Endothelial cell of umbilical vein (primary cell): ENCODE measurements around the gene SUMF1. TPM values are rescaled to one million over a fixed set of nuclear protein-coding genes. Genes with fewer than 3 reads are reported as not detected.

Experiments
- BruUV-seq: library from RNA; stranded (reverse); fragments of 400-500 nt; replicated peaks from 2 replicates; lab custom pipeline; 2021; lab: Mats Ljungman, UMichigan
- CTCF ChIA-PET: fragments of 300-600, 350-600 bp; sonication (Branson Sonifier 250); formaldehyde crosslinking; loops from one replicate; lab custom pipeline; 2021; ENCODE audit warnings: antibody characterized with exemption, inconsistent platforms; lab: Charles Lee
- POLR2A ChIA-PET: fragments of 300-600, 350-600 bp; sonication (Branson Sonifier 250); formaldehyde crosslinking; loops from one replicate; lab custom pipeline; 2021; ENCODE audit warnings: antibody characterized with exemption, inconsistent platforms; lab: Charles Lee
- DNase-seq: peaks from one replicate; pipeline ENCODE4 v3.0.0-alpha.2; 2011; ENCODE audit warnings: low read depth, low spot score
- FAIRE-seq: peaks from 2 replicates; lab custom pipeline; 2011; peaks lifted over from hg19 to GRCh38; lab: Jason Lieb, UNC
- H2AFZ ChIP-seq: 2 replicates; pipeline ENCODE4 v1.6.0; 2012; ENCODE audit warnings: low read depth, low read length, control low read depth, inconsistent platforms
- H3K27ac ChIP-seq: 2 replicates; pipeline ENCODE4 v1.5.1; 2011; ENCODE audit warnings: low read depth, mild to moderate bottlenecking, control low read depth, low read length, moderate library complexity; ENCODE audit not compliant: insufficient read depth
- H3K27me3 ChIP-seq, 2 experiments: 2 replicates each; pipeline versions ENCODE4 v1.6.0 to v1.6.1; 2011; ENCODE audit warnings: low read length in 2 of 2, mixed read lengths in 1 of 2; ENCODE audit not compliant: control insufficient read depth in 2 of 2, insufficient read depth in 2 of 2
- H3K36me3 ChIP-seq, 2 experiments: 2 replicates in 1 of 2; 3 replicates in 1 of 2; pipeline ENCODE4 v1.5.1; 2011; ENCODE audit warnings: low read length in 2 of 2, mild to moderate bottlenecking in 1 of 2, moderate library complexity in 1 of 2; ENCODE audit not compliant: control insufficient read depth in 2 of 2, insufficient read depth in 2 of 2; ENCODE audit errors: extremely low read depth in 1 of 2
- H3K4me1 ChIP-seq: 3 replicates; pipeline ENCODE4 v1.5.1; 2011; ENCODE audit warnings: mild to moderate bottlenecking, low read length; ENCODE audit not compliant: control insufficient read depth, insufficient read depth; ENCODE audit errors: extremely low read depth
- H3K4me2 ChIP-seq: 2 replicates; pipeline ENCODE4 v1.6.1; 2011; ENCODE audit warnings: low read length, control low read depth, mixed read lengths; ENCODE audit not compliant: insufficient read depth
- H3K4me3 ChIP-seq, 3 experiments: fragments of 200-600 bp in 1 of 3; sonication (generic), shearing (Covaris generic) in 1 of 3; replicated peaks in 1 of 3; 2 replicates each; pipeline ENCODE4 v1.5.1; 2011 to 2016; ENCODE audit warnings: control low read depth in 3 of 3, low read length in 3 of 3, mild to moderate bottlenecking in 2 of 3, inconsistent platforms in 1 of 3, low read depth in 1 of 3, moderate library complexity in 1 of 3; ENCODE audit not compliant: insufficient read depth in 1 of 3
- H3K79me2 ChIP-seq: 2 replicates; pipeline ENCODE4 v1.6.0; 2012; ENCODE audit warnings: low read length, inconsistent platforms; ENCODE audit not compliant: control insufficient read depth, insufficient read depth
- H3K9ac ChIP-seq: replicated peaks from 2 replicates; pipeline ENCODE3; 2011; ENCODE audit warnings: low read length, control low read depth; ENCODE audit not compliant: insufficient read depth; ENCODE audit errors: extremely low read depth
- H3K9me1 ChIP-seq: replicated peaks from 3 replicates; pipeline ENCODE4 v1.6.0; 2011; ENCODE audit warnings: mild to moderate bottlenecking, low read length; ENCODE audit not compliant: control insufficient read depth, insufficient read depth; ENCODE audit errors: extremely low read depth
- H3K9me3 ChIP-seq: replicated peaks from 2 replicates; pipeline ENCODE4 v1.5.1; 2012; ENCODE audit warnings: low read length, inconsistent platforms; ENCODE audit not compliant: control insufficient read depth, insufficient read depth
- H4K20me1 ChIP-seq: replicated peaks from 2 replicates; pipeline ENCODE3; 2011; ENCODE audit warnings: mild to moderate bottlenecking, low read length; ENCODE audit not compliant: control insufficient read depth, insufficient read depth; ENCODE audit errors: extremely low read depth
- CTCF ChIP-seq, 2 donors: IDR thresholded peaks; 1 replicate in 1 of 2; 2 replicates in 1 of 2; pipeline ENCODE4 v1.5.1; 2011; ENCODE audit warnings: low read length in 2 of 2, mild to moderate bottlenecking in 2 of 2, moderate library complexity in 2 of 2, control low read depth in 1 of 2, inconsistent platforms in 1 of 2, low read depth in 1 of 2; ENCODE audit not compliant: insufficient read depth in 1 of 2; ENCODE audit errors: extremely low read depth in 1 of 2
- EZH2 ChIP-seq: IDR thresholded peaks from 2 replicates; pipeline ENCODE4 v1.6.1; 2012; ENCODE audit warnings: borderline replicate concordance, low read depth, mild to moderate bottlenecking, moderate library complexity, low read length, inconsistent platforms; ENCODE audit not compliant: severe bottlenecking
- FOS ChIP-seq: IDR thresholded peaks from 2 replicates; pipeline ENCODE4 v1.6.1; 2011; ENCODE audit warnings: mild to moderate bottlenecking, low read length, moderate library complexity, borderline replicate concordance; ENCODE audit not compliant: insufficient read depth
- GATA2 ChIP-seq: IDR thresholded peaks from 2 replicates; pipeline ENCODE4 v1.7.0; 2011; ENCODE audit warnings: low read depth, mild to moderate bottlenecking, moderate library complexity, mixed read lengths, low read length; ENCODE audit not compliant: insufficient read length, insufficient read depth
- JUN ChIP-seq: IDR thresholded peaks from 2 replicates; pipeline ENCODE4 v1.6.1; 2011; ENCODE audit warnings: borderline replicate concordance, low read depth; ENCODE audit not compliant: insufficient read length, insufficient read depth
- MAX ChIP-seq: IDR thresholded peaks from 2 replicates; pipeline ENCODE4 v1.6.1; 2011; ENCODE audit not compliant: insufficient read depth, insufficient read length
- MYC ChIP-seq: IDR thresholded peaks from one replicate; pipeline ENCODE4 v1.6.1; 2011; ENCODE audit warnings: mild to moderate bottlenecking, low read depth, low read length
- POLR2A ChIP-seq: IDR thresholded peaks from 2 replicates; pipeline ENCODE4 v1.6.1; 2012; ENCODE audit warnings: low read depth, mild to moderate bottlenecking, control low read depth, low read length
- POLR2AphosphoS5 ChIP-seq: IDR thresholded peaks from 2 replicates; pipeline ENCODE4 v1.6.1; 2012; ENCODE audit warnings: low read depth, mild to moderate bottlenecking, control low read depth, low read length, moderate library complexity; ENCODE audit not compliant: insufficient read depth
- dilution Hi-C: fragments of 300-500 bp; cut with MboI; formaldehyde crosslinking; loops from one replicate; pipeline ENCODE4 v1.15.0; 2019; ENCODE audit warnings: low sequenced_read_pairs; ENCODE audit not compliant: extremely low pct_ligation_motif_present
- intact Hi-C: fragments of 100-400 bp; cut with micrococcal nuclease; formaldehyde crosslinking; loops from one replicate; pipeline ENCODE4 v1.10.0; 2022
- polyA plus RNA-seq, 4 experiments: library from polyadenylated mRNA; depleted of rRNA in 3 of 4; stranded (reverse) in 3 of 4; unstranded in 1 of 4; fragments of >200 nt; gene quantifications; 2 replicates each; pipeline versions ENCODE4 v1.2.1 to v1.2.3, GENCODE V29; 2011 to 2012; ENCODE audit warnings: missing spikeins in 1 of 4
- total RNA-seq: library from RNA; stranded (reverse); gene quantifications from 2 replicates; pipeline ENCODE4 v1.2.3, GENCODE V29; 2021

SUMF1 gene
- total and polyA plus RNA-seq, 2 donors (not counting 3 experiments of a cell fraction or from before 2014, with no cell fraction given) = 31.5 to 46.8 TPM

GRCh38 chr3:4320096-4320911 lies 146.8 kb downstream of the SUMF1 start:
- FAIRE-seq = no peak
- intact Hi-C loops (no loop called here), dilution Hi-C loops (no loop called here)
- Histone ChIP-seq H3K4me2 (no peak overlapping the region), H3K27ac (no peak overlapping the region), H3K9ac (no peak overlapping the region), H3K9me3 (no peaks in the 10 kb centered on the region), H3K9me1 (no peaks in the 10 kb centered on the region), H3K4me1 (no peaks in the 10 kb centered on the region), H2AFZ (no peak overlapping the region), H3K36me3 (no peaks in the 10 kb centered on the region), H3K79me2 (no peaks in the 10 kb centered on the region), H3K27me3 (no peaks in the 10 kb centered on the region), H3K4me3 (no peak overlapping the region), H4K20me1 (no peaks in the 10 kb centered on the region)
- ChIA-PET CTCF (interaction anchor here (0.9 to 1.4 kb wide), 3 partner anchors 19 to 313 kb away, joined by 3 to 4 read pairs (median 3); no protein-coding TSS in a partner anchor), POLR2A (no interaction called here)
- no TSS peak for BruUV-seq
- DNase-seq = peak; percentile 63
- no peak for TF ChIP-seq FOS
- no peak for TF ChIP-seq CTCF (IDR thresholded peaks at IDR 0.05; ENCODE audit: extremely low read depth in 1 of 2, insufficient read depth in 1 of 2, low read depth in 1 of 2, low read length in 2 of 2)
- TF ChIP-seq EZH2 = no peak
- no peak for TF ChIP-seq MAX
- TF ChIP-seq JUN = no peak
- TF ChIP-seq POLR2AphosphoS5 = no peak
- TF ChIP-seq MYC = no peak
- no peak for TF ChIP-seq POLR2A
- TF ChIP-seq GATA2 = no peak
